Body of pancreas (tissue), 4 donors: ENCODE results near the gene GOLM1.

Experiments
- POLR2A ChIP-seq, 3 donors: fragments of 450-650 bp; IDR thresholded peaks; one replicate each; pipeline ENCODE4 v1.6.1; 2016; ENCODE audit warnings: antibody characterized with exemption in 3 of 3, mild to moderate bottlenecking in 2 of 3
- TF ChIP-seq, protein P1 (sequence below), 7 experiments: fragments of 450-650 bp in 4 of 7; fragments of 200-600 bp in 3 of 7; sonication (generic) in 3 of 7; IDR thresholded peaks; one replicate each; pipeline ENCODE4 v1.5.1; 2016 to 2019; ENCODE audit warnings: antibody characterized with exemption in 7 of 7

DNA sequence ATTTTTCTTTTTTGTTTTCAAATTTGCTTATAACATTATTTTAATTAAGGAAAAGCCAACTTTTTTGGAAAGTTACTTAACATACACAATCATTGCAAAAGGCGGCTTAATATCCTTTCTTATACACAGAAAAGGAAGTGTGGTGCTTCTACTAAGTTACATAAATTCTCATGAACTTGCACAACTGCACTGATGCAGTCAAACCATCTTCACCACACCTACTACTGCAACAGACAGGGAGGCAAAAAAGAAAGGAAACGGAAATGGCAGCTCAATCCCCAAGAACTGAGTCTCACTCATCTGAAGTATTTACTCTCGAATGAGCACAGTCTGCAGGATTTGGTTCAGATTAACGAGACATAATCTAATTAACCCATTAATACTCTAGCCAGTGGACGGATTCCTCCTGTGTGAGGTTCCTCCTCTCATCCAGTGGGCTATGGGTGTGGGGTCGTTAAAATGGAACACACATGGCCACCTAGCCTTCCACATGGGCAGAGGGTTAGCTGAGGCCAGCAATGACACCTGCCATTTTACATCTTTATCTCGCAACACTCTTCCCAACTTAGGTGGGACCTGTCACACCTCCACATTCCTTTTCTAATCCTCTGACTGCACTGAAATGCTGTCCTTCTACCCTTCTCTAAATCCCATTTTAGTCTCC is 30.0 kb downstream of the GOLM1 start:
- TF ChIP-seq, protein P1, sequence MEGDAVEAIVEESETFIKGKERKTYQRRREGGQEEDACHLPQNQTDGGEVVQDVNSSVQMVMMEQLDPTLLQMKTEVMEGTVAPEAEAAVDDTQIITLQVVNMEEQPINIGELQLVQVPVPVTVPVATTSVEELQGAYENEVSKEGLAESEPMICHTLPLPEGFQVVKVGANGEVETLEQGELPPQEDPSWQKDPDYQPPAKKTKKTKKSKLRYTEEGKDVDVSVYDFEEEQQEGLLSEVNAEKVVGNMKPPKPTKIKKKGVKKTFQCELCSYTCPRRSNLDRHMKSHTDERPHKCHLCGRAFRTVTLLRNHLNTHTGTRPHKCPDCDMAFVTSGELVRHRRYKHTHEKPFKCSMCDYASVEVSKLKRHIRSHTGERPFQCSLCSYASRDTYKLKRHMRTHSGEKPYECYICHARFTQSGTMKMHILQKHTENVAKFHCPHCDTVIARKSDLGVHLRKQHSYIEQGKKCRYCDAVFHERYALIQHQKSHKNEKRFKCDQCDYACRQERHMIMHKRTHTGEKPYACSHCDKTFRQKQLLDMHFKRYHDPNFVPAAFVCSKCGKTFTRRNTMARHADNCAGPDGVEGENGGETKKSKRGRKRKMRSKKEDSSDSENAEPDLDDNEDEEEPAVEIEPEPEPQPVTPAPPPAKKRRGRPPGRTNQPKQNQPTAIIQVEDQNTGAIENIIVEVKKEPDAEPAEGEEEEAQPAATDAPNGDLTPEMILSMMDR (IDR thresholded peaks at IDR 0.05) = no peak
- no peak for TF ChIP-seq POLR2A (IDR thresholded peaks at IDR 0.05)
